Neural progenitor cell (in vitro differentiated cells): ENCODE data around the gene CLDN4.

Experiments
- CTCF ChIP-seq: fragments of 200-600 bp; sonication (generic); IDR thresholded peaks from 2 replicates; pipeline ENCODE4 v1.5.1; 2017; ENCODE audit warnings: antibody characterized with exemption, mild to moderate bottlenecking
- EZH2 ChIP-seq: fragments of 200-600 bp; sonication (generic); IDR thresholded peaks from 2 replicates; pipeline ENCODE4 v1.6.1; 2017; ENCODE audit warnings: antibody characterized with exemption, mild to moderate bottlenecking, moderate library complexity
- EZH2phosphoT487 ChIP-seq: fragments of 200-600 bp; sonication (generic); IDR thresholded peaks from 2 replicates; pipeline ENCODE4 v1.6.1; 2017; ENCODE audit warnings: antibody characterized with exemption

DNA sequence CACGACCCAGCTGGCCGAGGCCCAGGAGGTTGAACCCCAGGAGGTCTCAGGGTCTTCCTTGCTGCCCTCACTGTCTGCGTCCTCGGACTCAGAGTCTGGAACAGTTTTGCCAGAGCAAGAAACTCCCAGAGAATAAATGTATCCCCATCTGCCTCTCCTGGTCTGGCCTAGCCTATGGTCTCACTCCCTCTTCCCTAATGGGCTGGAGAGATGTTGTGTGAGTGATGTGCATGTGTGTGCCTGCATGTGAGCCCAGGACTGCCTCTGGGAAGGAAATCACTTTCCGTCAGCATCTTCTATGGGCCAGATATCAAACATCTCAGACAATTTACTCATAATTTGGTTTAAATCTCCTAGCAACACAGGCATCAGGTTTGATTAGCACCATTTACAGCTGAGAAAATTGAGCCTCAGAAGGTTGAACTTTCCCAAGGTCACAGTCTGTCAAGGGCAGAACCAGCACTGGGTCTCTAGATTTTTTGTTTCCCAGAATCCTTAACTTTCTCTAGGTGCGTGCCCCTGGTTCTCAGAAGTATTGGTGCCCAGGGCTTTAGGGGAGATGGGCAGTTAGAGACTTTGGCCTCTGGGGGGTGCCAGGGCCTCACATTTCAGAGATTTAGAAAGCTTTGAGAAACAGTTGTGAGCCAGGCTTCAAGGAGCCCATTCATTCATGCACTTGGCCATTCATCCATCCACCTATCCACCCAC is 35.1 kb downstream of the CLDN4 start:
- TF ChIP-seq CTCF (peak; percentile 73), EZH2 (no peak), EZH2phosphoT487 (no peak)
